ENCODE data around the gene SLC7A5.
"Not testable (repeated sequence)": the region's sequence is repeated elsewhere in the genome, so short reads cannot be mapped to it uniquely, and the experiment has no call there.

- not testable (repeated sequence) for TF ChIP-seq CTCF (IDR thresholded peaks at IDR 0.05); KDM1A (IDR thresholded peaks at IDR 0.05; ENCODE audit: low read depth); POLR2A (IDR thresholded peaks at IDR 0.05; ENCODE audit: low read length); BCL3 (IDR thresholded peaks at IDR 0.05); ZSCAN20 (CRISPR knock-in tag; IDR thresholded peaks at IDR 0.05); MAX (IDR thresholded peaks at IDR 0.05); NR3C1 (IDR thresholded peaks at IDR 0.05); RNF2 (IDR thresholded peaks at IDR 0.05; ENCODE audit: borderline replicate concordance, low read depth); USF2 (IDR thresholded peaks at IDR 0.05); SREBF2 (IDR thresholded peaks at IDR 0.05); RFX5 (IDR thresholded peaks at IDR 0.05); RAD21 (conservative IDR thresholded peaks at IDR 0.05 in 1 of 2, IDR thresholded peaks at IDR 0.05 in 1 of 2); HMGXB4 (CRISPR knock-in tag; IDR thresholded peaks at IDR 0.05; ENCODE audit: borderline replicate concordance)
These were observed 44.9 kb upstream of the SLC7A5 start for GRCh38 chr16:87914021-87914725.

All from A549 (cell line).